ENCODE results near the gene MZT2A. TPM values are rescaled to one million over a fixed set of nuclear protein-coding genes. Genes with fewer than 3 reads are reported as not detected.
"Not testable (repeated sequence)": the region's sequence is repeated elsewhere in the genome, so short reads cannot be mapped to it uniquely, and the experiment has no call there.

MZT2A gene
- total RNA-seq, 1 donor from 2014 or later, result 148 TPM

GRCh38 chr2:131445896-131446295 is 46.3 kb downstream of the MZT2A start:
- no peak overlapping the region for H3K4me3 Mint-ChIP-seq (ENCODE audit: unreplicated experiment)
- DNase-seq (ENCODE audit: low spot score), result no peak
- peaks cover 3% of the 10 kb centered on the region for H3K4me1 Mint-ChIP-seq (ENCODE audit: unreplicated experiment)
- no peaks in the 10 kb centered on the region for H3K9me3 Mint-ChIP-seq (ENCODE audit: unreplicated experiment)
- H3K27me3 Mint-ChIP-seq (ENCODE audit: unreplicated experiment), result peaks cover 2% of the 10 kb centered on the region
- no peak overlapping the region for H3K27ac Mint-ChIP-seq (ENCODE audit: unreplicated experiment)
- no peaks in the 10 kb centered on the region for H3K36me3 Mint-ChIP-seq (ENCODE audit: low read depth, unreplicated experiment)
- no peak for TF ChIP-seq CTCF (IDR thresholded peaks at IDR 0.05; ENCODE audit: unreplicated experiment)

DNA sequence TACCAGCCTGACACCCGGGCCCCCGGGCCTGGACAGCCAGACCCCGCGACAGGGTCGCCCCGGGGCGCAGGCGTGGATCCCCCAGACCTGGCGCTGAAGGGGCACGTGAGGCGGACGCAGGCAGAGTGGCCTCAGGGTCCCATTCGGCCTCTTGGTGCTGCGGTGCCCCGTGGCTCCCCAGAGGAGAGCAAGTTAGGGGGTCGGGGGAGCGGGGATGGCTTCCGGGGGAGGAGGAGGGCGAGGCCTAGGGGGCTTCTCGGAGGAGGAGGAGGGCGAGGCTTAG is 46.7 kb downstream of the MZT2A start:
- H3K9me3 Mint-ChIP-seq (ENCODE audit: unreplicated experiment); H3K36me3 Mint-ChIP-seq (ENCODE audit: low read depth, unreplicated experiment); H3K27ac Mint-ChIP-seq (ENCODE audit: unreplicated experiment); H3K27me3 Mint-ChIP-seq (ENCODE audit: unreplicated experiment); H3K4me1 Mint-ChIP-seq (ENCODE audit: unreplicated experiment); DNase-seq (ENCODE audit: low spot score); H3K4me3 Mint-ChIP-seq (ENCODE audit: unreplicated experiment): not testable (repeated sequence)

DNA sequence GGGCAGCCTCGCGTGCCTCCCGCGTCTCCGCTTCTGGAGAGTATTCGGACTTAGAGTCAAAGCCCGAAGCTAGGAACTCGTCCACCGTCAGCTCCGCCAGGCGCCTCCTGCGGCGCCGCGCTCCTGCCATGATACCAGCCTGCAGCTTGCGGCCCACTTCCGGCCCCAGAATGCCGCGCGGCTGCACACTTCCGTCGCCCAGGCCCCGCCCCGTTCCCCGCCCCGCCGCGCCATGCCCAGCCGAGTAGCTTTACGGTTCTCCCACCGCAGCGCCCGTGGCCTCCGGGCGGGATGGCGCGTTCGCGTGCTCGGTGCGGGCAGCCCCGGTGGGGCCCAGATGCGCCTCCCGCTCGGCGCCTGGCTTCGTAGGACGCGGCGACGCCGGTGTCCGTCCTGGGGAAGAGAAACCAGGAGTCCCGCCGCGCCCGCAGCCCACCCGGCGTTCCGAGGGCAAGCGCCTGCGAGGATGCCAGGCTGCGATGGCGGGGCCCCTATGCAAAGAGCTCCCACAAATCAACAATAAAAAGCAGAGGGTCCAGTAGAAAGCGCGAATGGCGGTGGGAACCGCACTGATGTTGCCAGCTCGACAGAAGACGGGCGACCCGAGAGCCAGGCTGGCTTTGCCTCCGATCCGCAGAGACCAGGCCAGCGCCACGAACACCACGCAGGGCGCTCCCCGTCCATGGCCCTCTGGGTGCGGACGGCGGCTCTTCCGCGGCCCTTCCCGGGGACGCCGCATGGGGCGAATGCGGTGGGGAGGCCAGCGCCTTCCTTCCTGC is 47.3 kb downstream of the MZT2A start:
- H3K4me1 Mint-ChIP-seq (ENCODE audit: unreplicated experiment); H3K36me3 Mint-ChIP-seq (ENCODE audit: low read depth, unreplicated experiment); H3K9me3 Mint-ChIP-seq (ENCODE audit: unreplicated experiment); H3K4me3 Mint-ChIP-seq (ENCODE audit: unreplicated experiment); DNase-seq (ENCODE audit: low spot score); H3K27ac Mint-ChIP-seq (ENCODE audit: unreplicated experiment); H3K27me3 Mint-ChIP-seq (ENCODE audit: unreplicated experiment): not testable (repeated sequence)

- not testable (repeated sequence) for H3K4me1 Mint-ChIP-seq (ENCODE audit: unreplicated experiment); DNase-seq (ENCODE audit: low spot score); H3K27me3 Mint-ChIP-seq (ENCODE audit: unreplicated experiment); H3K36me3 Mint-ChIP-seq (ENCODE audit: low read depth, unreplicated experiment); H3K4me3 Mint-ChIP-seq (ENCODE audit: unreplicated experiment); H3K27ac Mint-ChIP-seq (ENCODE audit: unreplicated experiment); H3K9me3 Mint-ChIP-seq (ENCODE audit: unreplicated experiment)
Measured at GRCh38 chr2:131440742-131441468, 51.3 kb downstream of the MZT2A start.

Small RNA genes within 50 kb of the gene (microRNA-seq; reads per million reads assigned to microRNA genes)
- gene MIR4784 (ENCODE audit: unreplicated experiment), result 0.56 reads per million

Other genes starting within 250 kb of the MZT2A start
- 0.59 TPM for gene RAB6D, start 128.2 kb downstream of the MZT2A start, total RNA-seq (ENCODE audit: unreplicated experiment)
- gene TUBA3D, start 16.3 kb downstream of the MZT2A start, total RNA-seq (ENCODE audit: unreplicated experiment), result not detected
- 16.0 TPM for gene CCDC74A, start 35.5 kb upstream of the MZT2A start, total RNA-seq (ENCODE audit: unreplicated experiment)